Measurements from ENCODE around the gene CHD6.

CHD6 gene

DNA sequence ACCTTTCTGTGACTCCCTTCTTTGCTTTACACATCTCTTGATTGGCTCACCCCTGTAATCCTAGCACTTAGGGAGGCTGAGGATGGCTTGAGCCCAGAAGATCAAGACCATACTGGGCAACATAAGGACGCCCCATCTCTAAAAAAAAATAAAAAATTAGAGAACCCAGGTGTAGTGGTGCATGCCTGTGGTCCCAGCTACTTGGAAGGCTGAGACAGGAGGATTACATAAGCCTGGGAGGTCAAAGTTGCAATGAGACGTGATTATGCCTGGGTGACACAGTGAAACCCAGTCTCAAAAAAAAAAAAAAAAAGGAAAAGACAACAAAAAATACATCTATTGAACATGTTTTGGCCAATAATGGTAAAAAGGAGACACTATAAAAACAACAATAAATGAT is 37.8 kb downstream of the CHD6 start:
- H3K4me3 Mint-ChIP-seq, result no peak overlapping the region
- peaks cover 4% of the 10 kb centered on the region for H3K9me3 Mint-ChIP-seq
- H3K27ac Mint-ChIP-seq, result no peak overlapping the region
- H3K4me1 Mint-ChIP-seq (ENCODE audit: low read depth), result peaks cover 67% of the 10 kb centered on the region
- peaks cover 25% of the 10 kb centered on the region for H3K36me3 Mint-ChIP-seq (ENCODE audit: low read depth)
- H3K27me3 Mint-ChIP-seq, result no peaks in the 10 kb centered on the region

DNA sequence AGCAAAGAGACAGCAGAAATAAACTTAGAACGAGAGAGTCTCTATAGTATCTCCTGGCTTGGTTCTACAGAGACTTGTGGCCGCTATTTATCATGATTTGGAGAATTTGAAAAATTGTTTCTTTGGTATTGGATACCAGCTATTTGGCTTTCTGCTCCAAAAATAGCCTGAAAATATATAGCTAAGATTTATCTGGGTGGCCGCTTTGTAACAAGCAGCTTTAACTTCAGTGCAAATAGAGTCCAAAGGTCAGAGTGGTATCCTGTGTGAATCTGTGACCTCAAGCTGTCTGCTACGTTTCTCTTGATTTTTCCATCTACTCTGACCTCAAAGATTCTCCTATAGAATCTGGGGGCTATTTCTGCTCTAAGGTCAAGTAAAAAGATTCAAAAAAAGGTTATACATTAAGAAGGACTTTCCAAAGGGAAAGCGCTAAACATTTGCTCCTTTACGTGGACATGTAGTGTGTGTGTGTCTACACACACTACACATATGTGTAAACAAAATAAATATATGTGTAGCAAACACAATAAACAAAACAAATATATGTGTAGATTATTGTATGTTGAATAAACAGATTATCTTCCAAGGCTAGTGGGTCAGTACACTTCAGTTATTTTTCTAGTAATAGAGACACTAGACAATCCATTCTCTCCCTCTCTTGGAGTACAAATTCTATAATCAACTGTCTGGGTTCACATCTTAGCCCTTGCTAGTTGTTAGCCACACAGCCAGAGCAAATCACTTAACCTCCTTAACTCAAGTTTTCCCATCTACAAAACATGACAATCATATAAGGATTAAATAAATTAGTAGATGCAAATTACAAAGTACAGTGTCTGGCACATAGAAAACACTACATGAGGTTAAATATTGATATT is 40.8 kb downstream of the CHD6 start:
- Mint-ChIP-seq H3K27me3 (no peaks in the 10 kb centered on the region), H3K4me3 (peak overlapping the region; percentile 2), H3K9me3 (peaks cover 4% of the 10 kb centered on the region), H3K4me1 (ENCODE audit: low read depth) (peaks cover 81% of the 10 kb centered on the region), H3K27ac (peak overlapping the region; percentile 80), H3K36me3 (ENCODE audit: low read depth) (peaks cover 13% of the 10 kb centered on the region)

GRCh38 chr20:41575412-41575811 is 42.8 kb downstream of the CHD6 start:
- Mint-ChIP-seq H3K27me3 (no peaks in the 10 kb centered on the region), H3K4me1 (ENCODE audit: low read depth) (peaks cover 83% of the 10 kb centered on the region), H3K9me3 (peaks cover 4% of the 10 kb centered on the region), H3K27ac (no peak overlapping the region), H3K36me3 (ENCODE audit: low read depth) (peaks cover 11% of the 10 kb centered on the region), H3K4me3 (no peak overlapping the region)

GRCh38 chr20:41574802-41575389 is 43.3 kb downstream of the CHD6 start:
- H3K4me1 Mint-ChIP-seq (ENCODE audit: low read depth), result peaks cover 79% of the 10 kb centered on the region
- H3K4me3 Mint-ChIP-seq, result no peak overlapping the region
- no peak overlapping the region for H3K27ac Mint-ChIP-seq
- H3K27me3 Mint-ChIP-seq, result no peaks in the 10 kb centered on the region
- H3K36me3 Mint-ChIP-seq (ENCODE audit: low read depth), result peaks cover 11% of the 10 kb centered on the region
- peaks cover 4% of the 10 kb centered on the region for H3K9me3 Mint-ChIP-seq

- Mint-ChIP-seq H3K9me3 (peaks cover 4% of the 10 kb centered on the region), H3K4me1 (ENCODE audit: low read depth) (peaks cover 76% of the 10 kb centered on the region), H3K27ac (no peak overlapping the region)
Measured at GRCh38 chr20:41573955-41574354, 44.2 kb downstream of the CHD6 start.

GRCh38 chr20:41572010-41572572 is 46.1 kb downstream of the CHD6 start:
- Mint-ChIP-seq H3K4me1 (ENCODE audit: low read depth) (peaks cover 69% of the 10 kb centered on the region), H3K27ac (no peak overlapping the region), H3K4me3 (no peak overlapping the region), H3K9me3 (peaks cover 4% of the 10 kb centered on the region), H3K36me3 (ENCODE audit: low read depth) (peaks cover 11% of the 10 kb centered on the region), H3K27me3 (no peaks in the 10 kb centered on the region)

More at GRCh38 chr20:41573955-41574354, 44.2 kb downstream of the CHD6 start:
- Mint-ChIP-seq H3K27me3 (no peaks in the 10 kb centered on the region), H3K4me3 (no peak overlapping the region), H3K36me3 (ENCODE audit: low read depth) (peaks cover 11% of the 10 kb centered on the region)

GRCh38 chr20:41571006-41571405 is 47.2 kb downstream of the CHD6 start:
- H3K27me3 Mint-ChIP-seq, result no peaks in the 10 kb centered on the region
- peaks cover 8% of the 10 kb centered on the region for H3K36me3 Mint-ChIP-seq (ENCODE audit: low read depth)
- H3K27ac Mint-ChIP-seq, result no peak overlapping the region
- H3K4me3 Mint-ChIP-seq, result no peak overlapping the region
- H3K4me1 Mint-ChIP-seq (ENCODE audit: low read depth), result peaks cover 63% of the 10 kb centered on the region
- H3K9me3 Mint-ChIP-seq, result peaks cover 4% of the 10 kb centered on the region

DNA sequence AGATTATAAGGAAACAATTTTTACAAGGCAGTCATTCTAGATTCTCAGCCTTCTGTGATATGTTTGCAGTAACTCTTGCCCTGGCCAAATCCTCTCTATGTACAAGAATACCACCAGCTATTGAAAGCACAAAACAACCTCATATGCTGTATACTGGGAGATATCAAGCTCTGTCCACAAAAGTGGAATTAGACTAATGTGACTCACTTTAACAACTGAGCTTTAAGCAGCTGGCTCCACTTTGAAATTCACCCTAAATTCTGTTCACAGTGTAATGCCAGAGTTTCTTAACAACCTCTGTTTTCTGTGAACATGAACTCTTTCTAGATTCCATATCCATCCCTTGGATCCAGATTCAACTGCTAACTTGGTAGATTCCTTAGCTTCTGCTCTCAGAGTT is 47.6 kb downstream of the CHD6 start:
- no peak overlapping the region for H3K4me3 Mint-ChIP-seq
- H3K27me3 Mint-ChIP-seq, result no peaks in the 10 kb centered on the region

GRCh38 chr20:41567615-41568014 is 50.6 kb downstream of the CHD6 start:
- H3K4me3 Mint-ChIP-seq, result no peak overlapping the region
- peaks cover 64% of the 10 kb centered on the region for H3K4me1 Mint-ChIP-seq (ENCODE audit: low read depth)
- no peak overlapping the region for H3K27ac Mint-ChIP-seq
- H3K36me3 Mint-ChIP-seq (ENCODE audit: low read depth), result peaks cover 4% of the 10 kb centered on the region
- no peaks in the 10 kb centered on the region for H3K9me3 Mint-ChIP-seq
- no peaks in the 10 kb centered on the region for H3K27me3 Mint-ChIP-seq

More for the DNA sequence above, 47.6 kb downstream of the CHD6 start:
- Mint-ChIP-seq H3K9me3 (peaks cover 4% of the 10 kb centered on the region), H3K27ac (no peak overlapping the region), H3K36me3 (ENCODE audit: low read depth) (peaks cover 6% of the 10 kb centered on the region), H3K4me1 (ENCODE audit: low read depth) (peaks cover 64% of the 10 kb centered on the region)

DNA sequence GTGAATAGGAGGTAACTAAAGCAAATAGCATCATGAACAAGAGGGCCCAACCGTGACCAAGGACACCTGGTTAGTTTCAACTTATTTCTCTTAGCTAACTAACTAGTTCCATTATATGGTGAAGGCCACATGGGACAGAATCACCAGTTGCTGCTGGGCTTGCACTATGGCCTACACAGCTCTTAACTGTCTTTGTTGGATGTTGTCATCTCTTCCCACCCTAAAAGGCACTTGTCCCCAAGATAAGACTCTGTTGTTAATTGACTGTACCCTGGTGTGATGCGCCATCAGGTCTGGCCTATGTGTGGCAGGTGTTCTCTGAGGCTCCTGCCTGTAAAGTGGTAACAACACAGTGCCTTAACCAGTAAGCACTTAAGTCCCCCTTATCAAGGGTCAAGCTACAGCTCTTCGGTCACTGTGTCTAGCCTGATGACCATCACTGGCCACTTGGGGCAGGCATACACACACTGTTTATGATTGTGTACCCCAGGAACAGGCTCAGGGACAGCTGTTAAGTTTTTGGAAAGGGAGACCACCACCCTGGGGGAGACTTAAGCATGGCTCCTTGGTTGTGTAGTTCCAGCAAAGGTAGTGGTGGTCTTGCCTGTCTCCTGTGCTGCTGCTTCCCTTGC is 51.2 kb downstream of the CHD6 start:
- Mint-ChIP-seq H3K27ac (no peak overlapping the region), H3K36me3 (ENCODE audit: low read depth) (peaks cover 4% of the 10 kb centered on the region), H3K9me3 (no peaks in the 10 kb centered on the region), H3K4me3 (no peak overlapping the region), H3K27me3 (no peaks in the 10 kb centered on the region), H3K4me1 (ENCODE audit: low read depth) (peaks cover 64% of the 10 kb centered on the region)

- Mint-ChIP-seq H3K4me3 (no peak overlapping the region), H3K27me3 (no peaks in the 10 kb centered on the region), H3K36me3 (ENCODE audit: low read depth) (peaks cover 22% of the 10 kb centered on the region), H3K27ac (no peak overlapping the region), H3K4me1 (ENCODE audit: low read depth) (peaks cover 69% of the 10 kb centered on the region), H3K9me3 (no peaks in the 10 kb centered on the region)
Measured at GRCh38 chr20:41563087-41563486, 55.1 kb downstream of the CHD6 start.

DNA sequence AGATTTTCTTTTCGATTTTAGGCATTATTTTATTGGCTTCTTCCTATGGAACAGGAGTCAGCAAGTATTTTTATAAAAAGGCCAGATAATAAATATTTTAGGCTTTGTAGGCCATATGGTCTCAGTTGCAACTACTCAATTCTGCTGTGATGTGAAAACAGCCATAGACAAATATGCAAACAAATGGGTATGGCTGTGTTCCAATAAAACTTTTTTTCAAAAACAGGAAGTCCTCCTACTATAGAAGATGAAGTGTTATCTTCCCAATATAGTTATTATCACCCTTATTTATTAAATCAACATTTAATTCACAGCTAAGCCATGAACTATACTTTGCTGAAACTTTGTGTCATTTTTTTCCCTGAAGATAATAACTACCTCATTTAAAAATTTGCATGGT is 57.2 kb downstream of the CHD6 start:
- Mint-ChIP-seq H3K27ac (no peak overlapping the region), H3K9me3 (peaks cover 10% of the 10 kb centered on the region)

DNA sequence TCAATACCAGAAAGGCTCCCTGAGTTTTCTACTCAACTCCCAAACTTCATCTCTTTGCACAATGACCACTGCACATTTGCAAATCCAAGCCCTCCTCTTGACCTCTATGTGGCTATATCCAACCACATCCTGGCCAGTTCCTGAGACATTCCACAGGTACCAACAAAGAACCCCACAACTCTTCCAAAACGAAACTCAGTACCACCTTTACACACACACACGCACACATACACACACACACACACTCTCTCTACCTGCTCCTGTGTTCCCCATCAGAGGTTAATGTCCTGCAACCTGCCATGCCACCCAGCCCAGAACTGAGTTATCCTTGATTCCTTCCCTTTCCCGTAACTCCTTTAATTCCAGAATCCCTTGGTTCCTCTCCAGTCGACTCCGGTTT is 58.5 kb downstream of the CHD6 start:
- Mint-ChIP-seq H3K27ac (peak overlapping the region; percentile 49), H3K36me3 (ENCODE audit: low read depth) (peaks cover 31% of the 10 kb centered on the region), H3K9me3 (peaks cover 10% of the 10 kb centered on the region), H3K27me3 (no peaks in the 10 kb centered on the region), H3K4me1 (ENCODE audit: low read depth) (peaks cover 57% of the 10 kb centered on the region), H3K4me3 (no peak overlapping the region)

More for the DNA sequence above, 57.2 kb downstream of the CHD6 start:
- Mint-ChIP-seq H3K36me3 (ENCODE audit: low read depth) (peaks cover 34% of the 10 kb centered on the region), H3K27me3 (no peaks in the 10 kb centered on the region), H3K4me1 (ENCODE audit: low read depth) (peaks cover 64% of the 10 kb centered on the region), H3K4me3 (no peak overlapping the region)

DNA sequence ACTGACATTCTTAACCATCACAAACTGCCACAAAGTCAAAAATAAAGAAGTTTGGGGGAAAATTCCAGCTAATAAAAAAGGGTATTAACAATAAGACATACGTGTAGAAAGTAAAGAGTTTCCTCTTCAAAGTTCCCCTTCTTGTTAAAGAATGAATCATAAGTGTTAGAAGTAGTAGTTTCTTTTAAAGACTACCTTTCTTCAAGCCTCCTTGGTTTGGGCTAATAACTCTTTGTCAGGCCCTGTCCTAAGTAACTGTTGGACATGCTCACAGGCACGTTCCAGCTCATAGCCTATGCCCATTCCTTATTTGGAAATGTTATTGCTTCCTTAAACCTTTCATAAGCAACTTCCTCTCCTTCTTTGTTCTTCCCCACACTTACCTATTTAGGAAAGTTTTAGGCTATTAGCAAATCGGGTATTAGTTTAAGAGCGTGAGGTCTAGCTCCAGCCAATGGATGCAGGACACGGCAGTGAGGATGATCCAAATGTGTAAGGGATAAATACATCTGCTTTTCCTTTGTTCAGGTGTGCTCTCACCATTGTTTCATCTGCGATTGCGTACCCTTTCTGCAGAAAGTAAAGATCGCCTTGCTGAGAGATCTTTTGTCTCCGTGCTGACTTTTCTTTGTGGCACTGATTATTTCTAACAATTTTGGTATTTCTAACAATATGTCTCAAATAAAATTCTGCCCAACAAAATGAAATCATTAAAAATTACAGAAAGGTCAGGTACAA is 64.9 kb downstream of the CHD6 start:
- no peaks in the 10 kb centered on the region for H3K27me3 Mint-ChIP-seq
- H3K4me3 Mint-ChIP-seq, result no peak overlapping the region
- peaks cover 39% of the 10 kb centered on the region for H3K36me3 Mint-ChIP-seq (ENCODE audit: low read depth)

More for the DNA sequence above, 64.9 kb downstream of the CHD6 start:
- H3K9me3 Mint-ChIP-seq, result peaks cover 20% of the 10 kb centered on the region
- no peak overlapping the region for H3K27ac Mint-ChIP-seq
- peaks cover 24% of the 10 kb centered on the region for H3K4me1 Mint-ChIP-seq (ENCODE audit: low read depth)

All from stimulated activated naive CD8-positive, alpha-beta T cell treated with anti-CD3 and anti-CD28 coated beads, Interleukin-15, Interleukin-2, amounts not matched to agents 100 ng/mL and 50 ng/mL, for 24 hours (primary cell).